Measurements from ENCODE around the gene EPOP.

DNA sequence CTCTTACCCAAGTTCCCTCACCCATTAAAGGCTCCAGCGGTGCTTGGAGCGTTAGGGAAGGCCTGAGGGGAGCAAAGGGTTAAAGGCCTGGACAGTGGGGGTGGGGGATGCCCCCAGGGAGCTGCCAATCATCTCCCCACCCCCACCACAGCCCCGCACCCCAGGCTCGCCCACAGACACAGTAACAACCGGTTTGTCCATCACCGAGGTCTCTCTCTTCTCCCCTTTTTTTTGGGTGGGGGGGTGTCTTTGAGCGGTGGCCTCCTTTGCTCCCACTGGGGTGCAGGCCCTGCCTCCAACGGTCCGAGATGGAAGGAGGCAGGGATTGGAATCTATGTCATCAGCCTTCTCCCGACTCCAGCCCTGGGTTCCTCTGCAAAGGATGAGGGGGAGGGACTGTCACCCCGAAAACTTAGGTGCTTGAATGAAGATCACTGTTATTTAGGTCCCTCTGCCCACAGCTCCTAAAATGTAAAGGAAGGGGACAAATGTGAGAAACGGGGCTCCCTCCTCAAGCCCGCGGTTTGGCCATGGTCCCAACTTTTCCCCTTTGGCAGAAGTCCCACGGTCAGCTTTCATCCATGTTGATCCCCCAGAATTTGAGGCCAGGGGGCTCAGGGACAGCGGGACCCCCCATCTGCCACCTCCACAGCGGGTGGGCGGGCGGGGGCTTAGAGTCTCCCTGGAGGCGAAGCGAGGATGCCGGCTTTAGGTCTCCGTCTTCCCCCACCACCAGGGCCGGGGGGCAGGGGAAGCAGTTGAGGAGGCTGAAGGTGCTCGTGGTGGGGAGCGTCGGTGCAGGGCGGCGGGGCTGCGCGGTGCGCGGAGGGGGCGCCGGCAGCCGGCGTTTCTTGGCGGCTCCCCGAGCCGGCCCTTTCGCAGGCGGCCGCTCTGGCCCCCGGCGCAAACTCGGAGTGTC lies 1.7 kb downstream of the EPOP start:
- TF ChIP-seq, protein P1, sequence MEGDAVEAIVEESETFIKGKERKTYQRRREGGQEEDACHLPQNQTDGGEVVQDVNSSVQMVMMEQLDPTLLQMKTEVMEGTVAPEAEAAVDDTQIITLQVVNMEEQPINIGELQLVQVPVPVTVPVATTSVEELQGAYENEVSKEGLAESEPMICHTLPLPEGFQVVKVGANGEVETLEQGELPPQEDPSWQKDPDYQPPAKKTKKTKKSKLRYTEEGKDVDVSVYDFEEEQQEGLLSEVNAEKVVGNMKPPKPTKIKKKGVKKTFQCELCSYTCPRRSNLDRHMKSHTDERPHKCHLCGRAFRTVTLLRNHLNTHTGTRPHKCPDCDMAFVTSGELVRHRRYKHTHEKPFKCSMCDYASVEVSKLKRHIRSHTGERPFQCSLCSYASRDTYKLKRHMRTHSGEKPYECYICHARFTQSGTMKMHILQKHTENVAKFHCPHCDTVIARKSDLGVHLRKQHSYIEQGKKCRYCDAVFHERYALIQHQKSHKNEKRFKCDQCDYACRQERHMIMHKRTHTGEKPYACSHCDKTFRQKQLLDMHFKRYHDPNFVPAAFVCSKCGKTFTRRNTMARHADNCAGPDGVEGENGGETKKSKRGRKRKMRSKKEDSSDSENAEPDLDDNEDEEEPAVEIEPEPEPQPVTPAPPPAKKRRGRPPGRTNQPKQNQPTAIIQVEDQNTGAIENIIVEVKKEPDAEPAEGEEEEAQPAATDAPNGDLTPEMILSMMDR (IDR thresholded peaks at IDR 0.05; ENCODE audit: insufficient read depth, low read length, poor library complexity, severe bottlenecking) = no peak
- no peak for TF ChIP-seq EZH2phosphoT487 (conservative IDR thresholded peaks at IDR 0.05; ENCODE audit: low read length)
